H1 (cell line): Measurements from ENCODE around the gene TAGLN3. TPM values are rescaled to one million over a fixed set of nuclear protein-coding genes. Genes with fewer than 3 reads are reported as not detected.

ENCODE experiments used
- CTCF ChIA-PET: fragments of 300-600 bp; sonication (Branson Sonifier 250); formaldehyde crosslinking; loops from one replicate; lab custom pipeline; 2021; ENCODE audit not compliant: partially characterized antibody; lab: Charles Lee
- POLR2A ChIA-PET: fragments of 300-600 bp; sonication (Branson Sonifier 250); formaldehyde crosslinking; loops from one replicate; lab custom pipeline; 2021; ENCODE audit warnings: inconsistent platforms; ENCODE audit not compliant: partially characterized antibody; lab: Charles Lee
- DNase-seq, 2 experiments: peaks; one replicate each; pipeline versions ENCODE4 v3.0.0 to v3.0.0-alpha.2; 2010 to 2022; ENCODE audit warnings: low spot score in 2 of 2, low read depth in 1 of 2, mixed read lengths in 1 of 2
- FAIRE-seq: peaks from 2 replicates; lab custom pipeline; 2011; peaks lifted over from hg19 to GRCh38; lab: Jason Lieb, UNC
- H2AFZ ChIP-seq: 2 replicates; pipeline ENCODE4 v1.8.1; 2012; ENCODE audit warnings: low read length, inconsistent platforms
- H2AK5ac ChIP-seq: 2 replicates; pipeline ENCODE4 v1.6.1; 2013; ENCODE audit warnings: low read depth, low read length
- H2BK120ac ChIP-seq: replicated peaks from 2 replicates; pipeline ENCODE3; 2013; ENCODE audit warnings: low read depth, low read length, inconsistent platforms
- H2BK12ac ChIP-seq: 2 replicates; pipeline ENCODE4 v1.6.1; 2013; ENCODE audit warnings: low read depth, low read length
- H2BK15ac ChIP-seq: 2 replicates; pipeline ENCODE4 v1.6.1; 2013; ENCODE audit warnings: low read length
- H2BK20ac ChIP-seq: 2 replicates; pipeline ENCODE4 v1.6.1; 2013; ENCODE audit warnings: low read length
- H2BK5ac ChIP-seq: 2 replicates; pipeline ENCODE4 v1.6.1; 2013; ENCODE audit warnings: low read depth, low read length
- H3K14ac ChIP-seq: 2 replicates; pipeline ENCODE4 v1.6.1; 2013; ENCODE audit warnings: inconsistent platforms; ENCODE audit not compliant: insufficient read length
- H3K18ac ChIP-seq: 2 replicates; pipeline ENCODE4 v1.6.1; 2013; ENCODE audit warnings: low read length; ENCODE audit errors: extremely low read depth
- H3K23ac ChIP-seq: 2 replicates; pipeline ENCODE4 v1.6.1; 2013; ENCODE audit warnings: inconsistent platforms; ENCODE audit not compliant: insufficient read length
- H3K23me2 ChIP-seq: 2 replicates; pipeline ENCODE4 v1.6.1; 2013; ENCODE audit warnings: low read depth, low read length
- H3K27ac ChIP-seq: 2 replicates; pipeline ENCODE4 v1.6.1; 2011; ENCODE audit warnings: low read depth, low read length, inconsistent platforms
- H3K27me3 ChIP-seq, 4 experiments: replicated peaks in 1 of 4; 1 replicate in 1 of 4; 2 replicates in 3 of 4; pipeline versions ENCODE4 v1.6.1 to v1.8.1; 2011 to 2013; ENCODE audit warnings: low read length in 3 of 4, mild to moderate bottlenecking in 3 of 4, inconsistent platforms in 2 of 4, mixed read lengths in 2 of 4, moderate library complexity in 1 of 4; ENCODE audit not compliant: control insufficient read depth in 3 of 4, insufficient read depth in 3 of 4; ENCODE audit errors: extremely low read depth in 1 of 4
- H3K36me3 ChIP-seq, 4 experiments: 2 replicates each; pipeline versions ENCODE4 v1.6.1 to v1.8.1; 2011 to 2013; ENCODE audit warnings: mild to moderate bottlenecking in 4 of 4, low read length in 3 of 4, moderate library complexity in 2 of 4, control low read depth in 1 of 4, inconsistent platforms in 1 of 4; ENCODE audit not compliant: insufficient read depth in 4 of 4, control insufficient read depth in 2 of 4
- H3K4ac ChIP-seq: replicated peaks from 2 replicates; pipeline ENCODE3; 2013; ENCODE audit warnings: low read length, low read depth, mixed read lengths, inconsistent platforms; ENCODE audit not compliant: insufficient read length
- H3K4me1 ChIP-seq, 4 experiments: replicated peaks in 1 of 4; 1 replicate in 1 of 4; 2 replicates in 3 of 4; pipeline versions ENCODE4 v1.6.1 to v1.8.1; 2011 to 2013; ENCODE audit warnings: low read length in 3 of 4, inconsistent platforms in 2 of 4, mixed read lengths in 1 of 4; ENCODE audit not compliant: insufficient read depth in 4 of 4, control insufficient read depth in 3 of 4
- H3K4me2 ChIP-seq, 2 experiments: 2 replicates each; pipeline versions ENCODE4 v1.6.1 to v1.8.1; 2011 to 2013; ENCODE audit warnings: low read depth in 2 of 2, low read length in 2 of 2, control low read depth in 1 of 2, inconsistent platforms in 1 of 2, mild to moderate bottlenecking in 1 of 2; ENCODE audit not compliant: insufficient read depth in 1 of 2
- H3K4me3 ChIP-seq, 4 experiments: fragments of 200-600, 300-600 bp in 1 of 4; sonication (generic), shearing (Covaris generic), sonication (Bioruptor Twin) in 1 of 4; 2 replicates each; pipeline versions ENCODE4 v1.5.1 to v1.8.1; 2011 to 2016; ENCODE audit warnings: low read length in 4 of 4, low read depth in 3 of 4, control low read depth in 2 of 4, inconsistent platforms in 2 of 4, mild to moderate bottlenecking in 2 of 4, mixed read lengths in 1 of 4, moderate library complexity in 1 of 4; ENCODE audit not compliant: insufficient read depth in 2 of 4; ENCODE audit errors: extremely low read depth in 1 of 4
- H3K56ac ChIP-seq: replicated peaks from 2 replicates; pipeline ENCODE3; 2013; ENCODE audit warnings: low read depth, mild to moderate bottlenecking, mixed read lengths, low read length, inconsistent platforms; ENCODE audit not compliant: insufficient read length
- H3K79me1 ChIP-seq: 2 replicates; pipeline ENCODE4 v1.6.1; 2013; ENCODE audit warnings: low read depth, low read length, control low read depth
- H3K79me2 ChIP-seq, 2 experiments: 2 replicates each; pipeline versions ENCODE4 v1.6.1 to v1.8.1; 2012 to 2013; ENCODE audit warnings: low read length in 2 of 2, mild to moderate bottlenecking in 2 of 2, inconsistent platforms in 1 of 2; ENCODE audit not compliant: insufficient read depth in 2 of 2, control insufficient read depth in 1 of 2
- H3K9ac ChIP-seq, 4 experiments: replicated peaks in 1 of 4; 1 replicate in 1 of 4; 2 replicates in 3 of 4; pipeline versions ENCODE4 v1.6.1 to v1.8.1; 2011 to 2013; ENCODE audit warnings: low read depth in 3 of 4, low read length in 3 of 4, control low read depth in 2 of 4, mild to moderate bottlenecking in 2 of 4, moderate library complexity in 2 of 4, inconsistent platforms in 1 of 4; ENCODE audit errors: extremely low read depth in 1 of 4
- H3K9me3 ChIP-seq, 2 experiments: 2 replicates each; pipeline versions ENCODE4 v1.6.1 to v1.8.1; 2012 to 2013; ENCODE audit warnings: mild to moderate bottlenecking in 2 of 2, moderate library complexity in 2 of 2, control low read depth in 1 of 2, inconsistent platforms in 1 of 2, low read depth in 1 of 2, low read length in 1 of 2, mixed read lengths in 1 of 2; ENCODE audit not compliant: insufficient read depth in 2 of 2
- H4K20me1 ChIP-seq, 2 experiments: replicated peaks in 1 of 2; 2 replicates each; pipeline versions ENCODE3 to v1.8.1; 2011 to 2013; ENCODE audit warnings: inconsistent platforms in 2 of 2, low read length in 2 of 2, mild to moderate bottlenecking in 1 of 2; ENCODE audit not compliant: insufficient read depth in 2 of 2, control insufficient read depth in 1 of 2
- H4K5ac ChIP-seq: 2 replicates; pipeline ENCODE4 v1.6.1; 2013; ENCODE audit warnings: low read length, low read depth, mixed read lengths, inconsistent platforms; ENCODE audit not compliant: insufficient read length
- H4K8ac ChIP-seq: 2 replicates; pipeline ENCODE4 v1.8.0; 2013; ENCODE audit warnings: mild to moderate bottlenecking, moderate library complexity, low read length, inconsistent platforms; ENCODE audit not compliant: insufficient read depth; ENCODE audit errors: extremely low read depth
- H4K91ac ChIP-seq: replicated peaks from 2 replicates; pipeline ENCODE3; 2013; ENCODE audit warnings: low read length, mixed read lengths, inconsistent platforms; ENCODE audit not compliant: insufficient read length
- RBBP5 ChIP-seq: IDR thresholded peaks from 2 replicates; pipeline ENCODE4 v1.7.1; 2012; ENCODE audit warnings: low read depth, mild to moderate bottlenecking, inconsistent platforms, low read length, moderate library complexity, borderline replicate concordance
- SAP30 ChIP-seq: fragments of 300-600 bp; sonication (generic); IDR thresholded peaks from 2 replicates; pipeline ENCODE4 v1.7.1; 2012; ENCODE audit warnings: low read length, moderate library complexity, mild to moderate bottlenecking, inconsistent platforms; ENCODE audit not compliant: insufficient read depth, insufficient replicate concordance
- SIRT6 ChIP-seq: IDR thresholded peaks from one replicate; pipeline ENCODE4 v1.7.1; 2012; ENCODE audit warnings: low read length, inconsistent platforms
- SIX5 ChIP-seq: IDR thresholded peaks from 2 replicates; pipeline ENCODE4 v1.6.1; 2011; ENCODE audit warnings: mild to moderate bottlenecking, low read depth, low read length
- WGBS, 2 experiments: shearing (Covaris generic) in 1 of 2; methylation state at CpG; one replicate each; pipeline versions ENCODE4 v1.1.6 to v1.1.7; 2013 to 2015; ENCODE audit warnings: low lambda C conversion rate in 2 of 2, mixed read lengths in 2 of 2, inconsistent platforms in 1 of 2, low coverage in 1 of 2, missing lambda C conversion rate in 1 of 2; ENCODE audit not compliant: insufficient replicate concordance in 2 of 2, insufficient coverage in 1 of 2, insufficient read length in 1 of 2; ENCODE audit errors: extremely low coverage in 1 of 2, missing lambda C conversion rate in 1 of 2; 5-methylcytosine and 5-hydroxymethylcytosine counted together
- polyA plus RNA-seq, 7 experiments: library from polyadenylated mRNA; depleted of rRNA in 3 of 7; stranded (reverse) in 5 of 7; unstranded in 2 of 7; fragments of >200 nt in 5 of 7; fragments of 200-250 nt in 2 of 7; gene quantifications; 1 replicate in 5 of 7; 2 replicates in 1 of 7; 4 replicates in 1 of 7; pipeline versions ENCODE4 v1.2.1 to v1.2.3, GENCODE V29; 2011 to 2013; ENCODE audit warnings: missing spikeins in 2 of 7, mixed read lengths in 2 of 7
- total RNA-seq: library from RNA; stranded (reverse); fragmentation: NEBNext Ultra II Directional; extraction: Animal tissue kit (Norgen Biotek cat#: 25700); gene quantifications from 2 replicates; pipeline ENCODE4 v1.2.1, GENCODE V29; 2021

Gene TAGLN3
- total and polyA plus RNA-seq, 2 of the 8 experiments (the other 6 are each of a cell fraction or from before 2014, with no cell fraction given): 6.3 to 7.5 TPM

DNA sequence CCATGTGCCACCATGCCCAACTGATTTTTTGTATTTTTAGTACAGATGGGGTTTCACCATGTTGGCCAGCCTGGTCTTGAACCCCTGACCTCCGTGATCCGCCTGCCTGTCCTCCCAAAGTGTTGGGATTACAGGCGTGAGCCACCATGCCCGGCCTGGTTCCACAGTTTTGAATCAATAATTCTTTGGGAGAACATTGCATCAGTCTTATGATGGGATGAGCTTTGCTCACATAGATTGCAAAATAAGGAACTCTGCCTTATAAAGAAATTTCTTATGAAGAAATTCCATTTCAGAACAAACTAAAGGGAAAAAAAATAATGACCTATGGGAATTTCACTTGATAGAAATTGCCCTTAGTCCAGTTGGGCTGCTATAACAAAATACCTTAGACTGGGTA lies 20.0 kb downstream of the TAGLN3 start:
- H3K18ac ChIP-seq: no peak overlapping the region
- no peak overlapping the region for H3K4ac ChIP-seq
- DNase-seq (no peak), FAIRE-seq (no peak)
- no peaks in the 10 kb centered on the region for H3K36me3 ChIP-seq
- no peak overlapping the region for H3K4me2 ChIP-seq
- H2AK5ac ChIP-seq: no peak overlapping the region
- H2BK120ac ChIP-seq: no peak overlapping the region
- H2BK12ac ChIP-seq: no peak overlapping the region
- H3K14ac ChIP-seq: no peak overlapping the region
- H3K27me3 ChIP-seq: no peaks in the 10 kb centered on the region
- 95% methylated on average over 4 of the region's 4 CpGs; no CpG with 5 or more reads in 1 of the 2 experiments for WGBS, 2 experiments
- no peaks in the 10 kb centered on the region for H3K9me3 ChIP-seq
- H4K20me1 ChIP-seq: no peaks in the 10 kb centered on the region
- H3K79me1 ChIP-seq: no peaks in the 10 kb centered on the region
- POLR2A ChIA-PET: no interaction called here
- H2BK20ac ChIP-seq: no peak overlapping the region
- H3K79me2 ChIP-seq: no peaks in the 10 kb centered on the region
- no peak overlapping the region for H4K91ac ChIP-seq
- H2AFZ ChIP-seq: no peak overlapping the region
- no peaks in the 10 kb centered on the region for H3K4me1 ChIP-seq
- H3K23ac ChIP-seq: no peak overlapping the region
- H2BK15ac ChIP-seq: no peak overlapping the region
- no peak overlapping the region for H3K27ac ChIP-seq
- no peak overlapping the region for H4K5ac ChIP-seq
- H3K9ac ChIP-seq: no peak overlapping the region
- H4K8ac ChIP-seq: no peak overlapping the region
- TF ChIP-seq SAP30 (no peak), SIRT6 (no peak), RBBP5 (no peak), SIX5 (no peak)
- H3K4me3 ChIP-seq: no peak overlapping the region
- no peak overlapping the region for H3K56ac ChIP-seq
- H3K23me2 ChIP-seq: no peaks in the 10 kb centered on the region
- CTCF ChIA-PET: no interaction called here
- H2BK5ac ChIP-seq: no peak overlapping the region
